ENCODE results near the gene TIMM23B. TPM values are rescaled to one million over a fixed set of nuclear protein-coding genes. Genes with fewer than 3 reads are reported as not detected.
"Not testable (repeated sequence)": the region's sequence is repeated elsewhere in the genome, so short reads cannot be mapped to it uniquely, and the experiment has no call there.

The TIMM23B gene
- total and polyA plus RNA-seq, 2 experiments from 2014 or later = 16.6 to 22.6 TPM

- not testable (repeated sequence) for DNase-seq (ENCODE audit: low spot score); H3K4me2 ChIP-seq; H3K4me1 ChIP-seq (ENCODE audit: insufficient read depth); H2AFZ ChIP-seq; H3K36me3 ChIP-seq (replicated peaks; ENCODE audit: insufficient read depth, low read depth); H3K4me3 ChIP-seq; H3K27ac ChIP-seq; H3K9me2 ChIP-seq (replicated peaks; ENCODE audit: insufficient read depth); H4K20me1 ChIP-seq (ENCODE audit: insufficient read depth, poor library complexity, severe bottlenecking); H3K9me3 ChIP-seq (ENCODE audit: low read depth); H3K27me3 ChIP-seq
- WGBS (ENCODE audit: low lambda C conversion rate, missing lambda C conversion rate) = 100% methylated on average over 1 of the region's 2 CpGs
- peaks cover 30% of the 10 kb centered on the region for H3K79me2 ChIP-seq
These were observed 6.3 kb downstream of the TIMM23B start for GRCh38 chr10:49948142-49948541.

DNA sequence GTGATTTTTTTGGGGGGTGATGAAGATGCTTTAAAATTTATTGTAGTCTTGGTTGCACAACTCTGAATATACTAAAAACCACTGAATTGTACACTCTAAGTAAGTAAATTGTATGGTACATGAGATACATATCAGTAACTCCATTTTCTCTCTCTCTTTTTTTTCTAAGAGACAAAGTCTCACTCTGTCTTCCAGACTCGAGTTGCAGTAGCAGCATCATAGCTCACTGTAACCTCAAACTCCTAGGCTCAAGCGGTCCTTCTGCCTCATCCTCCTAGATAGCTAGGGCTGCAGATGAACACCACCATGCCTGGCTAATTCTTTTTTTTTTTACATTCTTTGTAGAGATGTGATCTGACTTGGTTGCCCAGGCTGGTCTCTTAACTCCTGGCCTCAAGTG lies 6.9 kb downstream of the TIMM23B start:
- H3K27me3 ChIP-seq; H3K36me3 ChIP-seq (replicated peaks; ENCODE audit: insufficient read depth, low read depth); H3K4me2 ChIP-seq; H3K9me2 ChIP-seq (replicated peaks; ENCODE audit: insufficient read depth); H3K4me3 ChIP-seq; H2AFZ ChIP-seq; H3K9me3 ChIP-seq (ENCODE audit: low read depth); H3K4me1 ChIP-seq (ENCODE audit: insufficient read depth); H4K20me1 ChIP-seq (ENCODE audit: insufficient read depth, poor library complexity, severe bottlenecking); H3K27ac ChIP-seq; DNase-seq (ENCODE audit: low spot score): not testable (repeated sequence)
- H3K79me2 ChIP-seq = peaks cover 25% of the 10 kb centered on the region
- WGBS (ENCODE audit: low lambda C conversion rate, missing lambda C conversion rate) = 98% methylated on average over 2 of the region's 2 CpGs

DNA sequence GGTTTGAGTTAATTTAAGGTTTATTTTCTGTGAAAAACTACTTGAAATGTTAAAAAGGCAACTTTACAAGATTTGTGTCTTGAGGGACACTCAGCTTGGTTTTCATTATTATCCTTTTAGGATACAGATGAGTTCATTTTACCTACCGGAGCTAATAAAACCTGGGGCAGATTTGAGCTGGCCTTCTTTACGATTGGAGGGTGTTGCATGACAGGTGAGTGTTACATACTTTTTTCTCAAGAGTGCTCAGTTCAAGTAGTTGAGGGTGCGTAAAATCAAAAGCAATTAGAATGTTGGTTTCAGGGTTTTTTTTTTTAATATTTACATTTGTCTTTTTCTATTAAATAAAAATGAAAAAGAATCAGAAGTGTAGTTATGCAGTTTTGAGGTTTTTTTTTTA lies 10.2 kb downstream of the TIMM23B start:
- not testable (repeated sequence) for H3K36me3 ChIP-seq (replicated peaks; ENCODE audit: insufficient read depth, low read depth); H3K4me1 ChIP-seq (ENCODE audit: insufficient read depth); H4K20me1 ChIP-seq (ENCODE audit: insufficient read depth, poor library complexity, severe bottlenecking); H3K9me3 ChIP-seq (ENCODE audit: low read depth); H3K4me2 ChIP-seq; H3K27ac ChIP-seq; H3K9me2 ChIP-seq (replicated peaks; ENCODE audit: insufficient read depth); H3K27me3 ChIP-seq; H3K4me3 ChIP-seq; DNase-seq (ENCODE audit: low spot score); H2AFZ ChIP-seq
- WGBS (ENCODE audit: low lambda C conversion rate, missing lambda C conversion rate) = 90% methylated on average over 3 of the region's 3 CpGs
- H3K79me2 ChIP-seq = peaks cover 12% of the 10 kb centered on the region

- not testable (repeated sequence) for DNase-seq (ENCODE audit: low spot score); H2AFZ ChIP-seq; H3K27me3 ChIP-seq; H3K9me2 ChIP-seq (replicated peaks; ENCODE audit: insufficient read depth); H3K4me1 ChIP-seq (ENCODE audit: insufficient read depth); H3K4me3 ChIP-seq; H4K20me1 ChIP-seq (ENCODE audit: insufficient read depth, poor library complexity, severe bottlenecking); H3K36me3 ChIP-seq (replicated peaks; ENCODE audit: insufficient read depth, low read depth); H3K27ac ChIP-seq; H3K4me2 ChIP-seq; H3K9me3 ChIP-seq (ENCODE audit: low read depth)
- TF ChIP-seq, protein P1, sequence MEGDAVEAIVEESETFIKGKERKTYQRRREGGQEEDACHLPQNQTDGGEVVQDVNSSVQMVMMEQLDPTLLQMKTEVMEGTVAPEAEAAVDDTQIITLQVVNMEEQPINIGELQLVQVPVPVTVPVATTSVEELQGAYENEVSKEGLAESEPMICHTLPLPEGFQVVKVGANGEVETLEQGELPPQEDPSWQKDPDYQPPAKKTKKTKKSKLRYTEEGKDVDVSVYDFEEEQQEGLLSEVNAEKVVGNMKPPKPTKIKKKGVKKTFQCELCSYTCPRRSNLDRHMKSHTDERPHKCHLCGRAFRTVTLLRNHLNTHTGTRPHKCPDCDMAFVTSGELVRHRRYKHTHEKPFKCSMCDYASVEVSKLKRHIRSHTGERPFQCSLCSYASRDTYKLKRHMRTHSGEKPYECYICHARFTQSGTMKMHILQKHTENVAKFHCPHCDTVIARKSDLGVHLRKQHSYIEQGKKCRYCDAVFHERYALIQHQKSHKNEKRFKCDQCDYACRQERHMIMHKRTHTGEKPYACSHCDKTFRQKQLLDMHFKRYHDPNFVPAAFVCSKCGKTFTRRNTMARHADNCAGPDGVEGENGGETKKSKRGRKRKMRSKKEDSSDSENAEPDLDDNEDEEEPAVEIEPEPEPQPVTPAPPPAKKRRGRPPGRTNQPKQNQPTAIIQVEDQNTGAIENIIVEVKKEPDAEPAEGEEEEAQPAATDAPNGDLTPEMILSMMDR (IDR thresholded peaks at IDR 0.05; ENCODE audit: poor library complexity) = peak; percentile 8
- peaks cover 10% of the 10 kb centered on the region for H3K79me2 ChIP-seq
- 92% methylated on average over 2 of the region's 3 CpGs for WGBS (ENCODE audit: low lambda C conversion rate, missing lambda C conversion rate)
These were observed 11.3 kb downstream of the TIMM23B start for GRCh38 chr10:49953122-49953521.

GRCh38 chr10:49970331-49970857 lies 28.5 kb downstream of the TIMM23B start:
- not testable (repeated sequence) for H2AFZ ChIP-seq; H3K36me3 ChIP-seq (replicated peaks; ENCODE audit: insufficient read depth, low read depth); H3K9me2 ChIP-seq (replicated peaks; ENCODE audit: insufficient read depth); H3K79me2 ChIP-seq; H3K27ac ChIP-seq; H4K20me1 ChIP-seq (ENCODE audit: insufficient read depth, poor library complexity, severe bottlenecking); H3K27me3 ChIP-seq; H3K4me2 ChIP-seq; DNase-seq (ENCODE audit: low spot score); H3K4me1 ChIP-seq (ENCODE audit: insufficient read depth); H3K4me3 ChIP-seq; H3K9me3 ChIP-seq (ENCODE audit: low read depth)
- WGBS (ENCODE audit: low lambda C conversion rate, missing lambda C conversion rate) = over 99% methylated on average over 13 of the region's 37 CpGs

DNA sequence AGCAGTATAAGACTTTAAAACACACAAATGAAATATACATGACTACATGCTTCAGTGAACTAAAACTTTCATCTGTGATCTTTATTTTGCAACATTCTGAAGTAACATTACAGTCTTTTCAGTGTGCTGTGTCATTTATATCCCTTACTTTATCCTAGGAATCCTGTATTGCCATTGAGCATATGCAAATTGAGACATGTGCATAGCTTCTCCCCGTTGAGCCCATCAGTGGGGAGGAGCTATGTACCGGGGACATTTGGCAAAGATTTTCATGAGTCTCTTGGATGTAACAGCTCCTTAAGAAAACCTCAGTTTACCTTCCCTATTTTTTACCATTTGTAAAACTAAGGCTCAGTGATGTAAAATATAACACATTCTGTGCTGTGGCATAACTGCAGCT lies 29.6 kb downstream of the TIMM23B start:
- not testable (repeated sequence) for H4K20me1 ChIP-seq (ENCODE audit: insufficient read depth, poor library complexity, severe bottlenecking); H3K27ac ChIP-seq; DNase-seq (ENCODE audit: low spot score); H3K4me1 ChIP-seq (ENCODE audit: insufficient read depth); H3K9me2 ChIP-seq (replicated peaks; ENCODE audit: insufficient read depth); H3K36me3 ChIP-seq (replicated peaks; ENCODE audit: insufficient read depth, low read depth); H3K4me2 ChIP-seq; H3K79me2 ChIP-seq; H3K4me3 ChIP-seq; H3K27me3 ChIP-seq; H3K9me3 ChIP-seq (ENCODE audit: low read depth); H2AFZ ChIP-seq
- WGBS (ENCODE audit: low lambda C conversion rate, missing lambda C conversion rate) = 82% methylated on average over 2 of the region's 2 CpGs

- H3K27ac ChIP-seq; H3K4me3 ChIP-seq; DNase-seq (ENCODE audit: low spot score); H3K27me3 ChIP-seq; H2AFZ ChIP-seq; H3K9me3 ChIP-seq (ENCODE audit: low read depth); H3K9me2 ChIP-seq (replicated peaks; ENCODE audit: insufficient read depth); H4K20me1 ChIP-seq (ENCODE audit: insufficient read depth, poor library complexity, severe bottlenecking); H3K36me3 ChIP-seq (replicated peaks; ENCODE audit: insufficient read depth, low read depth); H3K4me2 ChIP-seq; H3K79me2 ChIP-seq; H3K4me1 ChIP-seq (ENCODE audit: insufficient read depth): not testable (repeated sequence)
- 67% methylated on average over 3 of the region's 3 CpGs for WGBS (ENCODE audit: low lambda C conversion rate, missing lambda C conversion rate)
These were observed 30.2 kb downstream of the TIMM23B start for GRCh38 chr10:49972094-49972493.

DNA sequence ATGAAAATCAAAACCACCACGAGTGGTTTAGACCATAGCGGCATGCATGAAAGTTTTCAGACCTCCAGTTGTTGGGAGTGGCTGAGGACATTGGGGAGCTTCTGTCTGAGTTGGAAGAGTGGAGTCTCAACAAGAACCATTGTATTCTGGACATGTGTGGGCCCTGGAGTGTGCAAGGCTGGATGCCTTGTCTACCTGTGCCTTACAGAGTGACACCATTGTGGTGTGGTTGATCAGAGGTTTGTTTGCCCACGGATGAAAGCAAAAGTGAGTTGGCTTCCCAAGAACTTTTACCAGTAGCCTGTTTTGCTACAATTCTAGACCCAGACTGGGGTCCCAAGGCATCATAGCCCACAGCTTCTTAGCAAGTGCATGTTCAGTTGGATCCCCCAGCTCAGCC lies 35.9 kb downstream of the TIMM23B start:
- not testable (repeated sequence) for H3K36me3 ChIP-seq (replicated peaks; ENCODE audit: insufficient read depth, low read depth); H3K4me1 ChIP-seq (ENCODE audit: insufficient read depth); H3K27ac ChIP-seq; H4K20me1 ChIP-seq (ENCODE audit: insufficient read depth, poor library complexity, severe bottlenecking); H3K4me3 ChIP-seq; H3K27me3 ChIP-seq; DNase-seq (ENCODE audit: low spot score); H3K79me2 ChIP-seq; H3K4me2 ChIP-seq; H3K9me2 ChIP-seq (replicated peaks; ENCODE audit: insufficient read depth); H2AFZ ChIP-seq; H3K9me3 ChIP-seq (ENCODE audit: low read depth)
- 90% methylated on average over 3 of the region's 3 CpGs for WGBS (ENCODE audit: low lambda C conversion rate, missing lambda C conversion rate)
